ENCODE results near the gene TCEANC.

The TCEANC gene

GRCh38 chrX:13685126-13685763 lies 32.3 kb downstream of the TCEANC start:
- no peak overlapping the region for H3K27ac Mint-ChIP-seq

GRCh38 chrX:13687203-13687602 lies 34.3 kb downstream of the TCEANC start:
- H3K27ac Mint-ChIP-seq = no peak overlapping the region
- H3K9me3 Mint-ChIP-seq = peaks cover 36% of the 10 kb centered on the region
- peaks cover 20% of the 10 kb centered on the region for H3K4me1 Mint-ChIP-seq
- DNase-seq = no peak
- no peak for TF ChIP-seq CTCF (IDR thresholded peaks at IDR 0.05)
- H3K27me3 Mint-ChIP-seq (ENCODE audit: low read depth, poor library complexity) = no peaks in the 10 kb centered on the region
- peaks cover 5% of the 10 kb centered on the region for H3K36me3 Mint-ChIP-seq (ENCODE audit: low read depth)
- no peak overlapping the region for H3K4me3 Mint-ChIP-seq

More at GRCh38 chrX:13685126-13685763, 32.3 kb downstream of the TCEANC start:
- H3K27me3 Mint-ChIP-seq (ENCODE audit: low read depth, poor library complexity) = no peaks in the 10 kb centered on the region
- H3K36me3 Mint-ChIP-seq (ENCODE audit: low read depth) = no peaks in the 10 kb centered on the region
- H3K4me3 Mint-ChIP-seq = no peak overlapping the region
- TF ChIP-seq CTCF (IDR thresholded peaks at IDR 0.05) = no peak
- DNase-seq = no peak
- peaks cover 46% of the 10 kb centered on the region for H3K9me3 Mint-ChIP-seq
- peaks cover 10% of the 10 kb centered on the region for H3K4me1 Mint-ChIP-seq

GRCh38 chrX:13688384-13688957 lies 35.5 kb downstream of the TCEANC start:
- H3K27ac Mint-ChIP-seq = no peak overlapping the region
- peaks cover 35% of the 10 kb centered on the region for H3K9me3 Mint-ChIP-seq
- peaks cover 33% of the 10 kb centered on the region for H3K4me1 Mint-ChIP-seq
- H3K36me3 Mint-ChIP-seq (ENCODE audit: low read depth) = peaks cover 5% of the 10 kb centered on the region
- H3K27me3 Mint-ChIP-seq (ENCODE audit: low read depth, poor library complexity) = no peaks in the 10 kb centered on the region
- no peak for TF ChIP-seq CTCF (IDR thresholded peaks at IDR 0.05)
- no peak for DNase-seq
- peak overlapping the region; percentile 95 for H3K4me3 Mint-ChIP-seq

GRCh38 chrX:13688958-13689740 lies 36.2 kb downstream of the TCEANC start, which contains the start of gene RAB9A:
TSS of gene RAB9A (plus strand) at chrX:13689128. CDS start at chrX:13708747, 19,619 bp downstream.
- TF ChIP-seq CTCF (IDR thresholded peaks at IDR 0.05) = no peak
- Mint-ChIP-seq H3K27me3 (ENCODE audit: low read depth, poor library complexity) (no peaks in the 10 kb centered on the region), H3K4me3 (peak within 1 kb of the TSS; percentile 95), H3K27ac (peak within 1 kb of the TSS; percentile 97), H3K9me3 (peaks cover 29% of the 10 kb centered on the region), H3K4me1 (peaks cover 37% of the 10 kb centered on the region), H3K36me3 (ENCODE audit: low read depth) (peaks cover 5% of the 10 kb centered on the region)
- DNase-seq = peak; percentile 92

- no peak for DNase-seq
- no peak for TF ChIP-seq CTCF (IDR thresholded peaks at IDR 0.05)
- peaks cover 28% of the 10 kb centered on the region for H3K9me3 Mint-ChIP-seq
- peaks cover 41% of the 10 kb centered on the region for H3K4me1 Mint-ChIP-seq
- H3K27me3 Mint-ChIP-seq (ENCODE audit: low read depth, poor library complexity) = no peaks in the 10 kb centered on the region
- peak overlapping the region; percentile 95 for H3K4me3 Mint-ChIP-seq
- H3K27ac Mint-ChIP-seq = peak overlapping the region; percentile 97
- H3K36me3 Mint-ChIP-seq (ENCODE audit: low read depth) = peaks cover 5% of the 10 kb centered on the region
Measured at GRCh38 chrX:13689741-13690211, 36.8 kb downstream of the TCEANC start.

All from nephron progenitor cell (in vitro differentiated cells).